ENCODE data around the gene ZNF501.

The ZNF501 gene

DNA sequence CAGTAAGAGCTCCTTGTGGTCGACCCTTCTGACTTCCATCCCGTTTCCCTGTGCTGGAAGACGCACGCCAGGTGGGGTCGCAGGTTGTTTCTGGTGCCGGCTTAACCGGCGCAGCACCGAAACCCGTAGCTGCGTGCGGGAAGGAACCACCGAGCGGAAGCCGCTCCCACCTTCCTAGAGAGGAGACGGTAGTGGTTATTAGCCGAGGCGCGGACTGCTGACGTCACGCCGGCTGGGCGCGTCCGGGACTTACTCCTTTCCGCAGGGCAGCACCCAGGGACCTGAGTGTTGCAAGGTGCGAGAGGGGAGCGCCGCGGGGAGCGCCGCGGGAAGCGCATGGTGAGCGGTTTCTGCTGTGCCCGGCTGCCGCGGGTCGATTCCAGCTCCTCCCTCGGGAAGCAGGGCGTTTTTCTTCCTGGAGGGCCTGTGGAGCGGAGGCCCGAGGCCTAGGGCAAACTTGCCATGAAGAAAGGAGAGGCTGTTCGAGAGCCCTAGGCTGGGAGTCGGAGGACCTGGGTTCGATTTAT is at the start of gene ZNF501:
Gene ZNF501 (plus strand): TSS at position 252 of the 527 bp plus-strand sequence. CDS start 4,787 bp downstream, outside the sequence.
- DNase-seq (ENCODE audit: low read depth in 1 of 2, low spot score in 1 of 2) = peak; percentile 67 to 87

DNA sequence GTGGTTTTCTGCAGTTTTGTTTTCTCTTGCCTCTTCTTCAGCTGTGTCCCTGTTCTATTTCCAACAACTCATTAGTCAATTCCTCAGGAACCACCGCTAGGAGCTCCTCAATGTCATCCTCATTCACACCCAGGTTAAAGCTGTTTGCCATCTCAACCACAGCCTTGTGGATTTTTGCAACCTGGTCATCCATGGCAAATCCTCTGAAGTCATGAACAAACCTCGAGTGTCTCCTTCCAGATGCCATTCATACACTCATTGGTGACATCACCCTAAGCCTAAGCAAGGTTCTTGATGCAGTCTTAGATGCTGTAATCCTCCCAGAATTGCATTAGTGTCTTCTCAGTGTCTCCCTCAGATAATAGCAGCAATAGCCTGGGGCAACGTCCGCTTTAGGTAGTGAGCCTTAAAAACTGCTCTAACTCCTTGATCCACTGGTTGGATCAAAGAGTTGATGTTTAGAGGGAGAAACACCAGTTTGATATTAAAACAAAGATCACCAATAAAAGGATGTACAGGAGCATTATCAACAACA is 48.4 kb upstream of the ZNF501 start:
- DNase-seq (ENCODE audit: low read depth in 1 of 2, low spot score in 1 of 2) = no peak

DNA sequence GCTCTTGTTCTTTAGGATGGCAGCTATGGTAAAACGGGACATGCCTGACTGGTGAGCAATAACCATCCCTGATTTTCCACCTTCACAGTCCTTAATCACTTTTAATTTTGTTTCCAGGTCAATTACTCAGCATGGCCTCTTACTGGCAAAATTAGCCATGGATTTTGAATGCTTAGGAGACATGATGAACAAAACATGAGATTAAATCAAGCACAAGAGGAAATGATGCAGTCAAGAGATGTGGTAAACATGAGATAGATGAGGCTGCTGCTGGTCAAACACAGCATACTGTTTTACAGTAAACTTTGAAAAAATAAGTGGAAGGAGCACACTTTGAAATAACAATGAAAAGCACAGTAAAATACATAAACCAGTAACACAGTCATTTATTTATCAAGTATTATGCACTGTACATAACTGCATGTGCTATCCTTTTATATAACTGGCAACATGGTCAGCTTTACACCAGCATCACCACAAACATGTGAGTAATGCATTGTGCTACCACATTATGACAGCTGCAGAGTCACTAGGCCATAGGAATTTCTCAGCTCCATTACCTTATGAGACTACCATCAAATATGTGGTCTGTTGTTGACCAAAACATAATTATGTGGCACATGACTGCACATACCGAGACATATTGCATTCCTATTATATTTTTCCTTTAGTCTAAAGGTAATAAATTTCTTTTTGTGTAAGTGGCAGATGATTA is 47.1 kb upstream of the ZNF501 start:
- DNase-seq (ENCODE audit: low read depth in 1 of 2, low spot score in 1 of 2) = no peak

DNA sequence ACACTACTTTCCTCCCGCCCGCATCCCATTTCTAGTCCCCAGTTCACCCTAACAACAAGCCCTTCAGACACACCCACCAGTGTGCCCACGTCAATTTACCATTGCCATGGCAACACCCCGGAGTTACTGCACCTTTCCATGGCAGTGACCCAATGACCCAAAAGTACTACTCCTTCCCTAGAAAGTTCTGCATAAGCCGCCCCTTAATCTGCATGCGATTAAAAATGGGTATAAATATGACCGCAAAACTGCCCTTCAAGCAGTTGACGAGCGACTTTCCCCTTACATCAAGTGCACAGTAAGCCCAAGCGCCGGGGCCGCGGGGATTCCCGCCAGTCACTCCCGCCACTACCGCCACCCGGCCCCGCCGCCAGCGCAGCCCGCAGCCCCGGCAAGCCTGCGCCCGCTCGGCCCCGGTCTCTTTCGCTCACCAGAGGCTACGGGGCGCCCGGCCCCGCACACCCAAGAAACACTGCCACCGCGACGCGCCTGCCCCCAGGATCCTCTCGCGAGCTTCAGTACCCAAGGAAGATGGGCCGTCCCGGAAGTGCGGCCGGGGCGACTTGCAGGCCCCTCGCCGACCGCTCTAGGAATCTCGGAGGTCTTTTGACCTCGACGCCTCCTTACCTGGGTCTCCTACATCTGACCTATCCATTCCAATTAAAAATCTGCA is 44.2 kb upstream of the ZNF501 start:
- peak in 1 of 2 donors; percentile 54 for DNase-seq (ENCODE audit: low read depth in 1 of 2, low spot score in 1 of 2)

DNA sequence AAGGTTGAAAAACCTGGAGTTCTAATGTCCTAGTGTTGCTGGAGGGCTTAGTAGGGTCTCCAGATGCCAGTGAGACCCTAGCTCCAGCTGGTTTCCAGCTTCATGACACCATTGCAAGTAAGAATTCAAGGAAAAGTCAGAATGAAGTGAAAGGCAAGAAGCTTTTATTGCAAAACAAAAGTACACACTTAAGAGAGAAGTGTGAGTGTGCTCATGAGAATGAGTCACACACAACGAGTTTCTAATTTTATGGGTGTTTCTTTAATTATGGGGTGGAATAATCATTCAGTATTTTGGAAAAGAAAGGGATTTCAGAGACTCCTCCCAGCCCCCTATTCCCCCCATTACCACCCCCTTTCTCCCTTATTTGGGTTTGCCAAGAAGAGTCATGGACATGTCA is 41.5 kb upstream of the ZNF501 start:
- no peak for DNase-seq (ENCODE audit: low read depth in 1 of 2, low spot score in 1 of 2)

DNA sequence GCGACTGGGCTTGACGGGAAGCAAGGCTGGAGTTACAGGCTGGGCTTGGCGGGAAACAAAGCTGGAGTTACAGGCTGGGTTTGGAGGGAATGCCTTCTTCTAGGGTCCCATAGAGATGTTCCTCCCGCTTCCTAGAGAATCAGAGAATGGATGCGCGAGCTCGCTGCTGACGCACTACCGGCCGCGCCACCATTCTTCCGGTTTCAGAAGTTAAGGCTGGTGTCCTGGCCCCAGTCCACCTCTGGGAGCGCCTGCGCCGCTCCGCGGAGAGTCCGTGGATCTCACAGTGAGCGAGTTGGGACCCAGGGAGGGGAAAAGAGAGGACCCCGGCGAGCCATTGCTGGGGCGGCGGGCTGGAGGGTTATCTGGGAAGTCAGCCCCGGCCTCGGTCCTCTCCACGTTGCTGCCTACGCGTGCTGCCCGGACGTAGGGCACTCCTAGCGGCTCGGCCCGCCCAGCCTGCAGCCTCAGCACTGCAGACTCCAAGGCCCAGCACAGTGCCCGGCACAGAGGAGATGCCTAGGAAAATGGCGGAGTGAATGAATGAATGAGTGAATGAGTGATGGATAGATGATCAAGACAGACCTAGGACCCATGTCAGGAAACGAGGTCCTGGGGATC is 16.9 kb upstream of the ZNF501 start, which contains the start of gene ZNF502:
Gene ZNF502 (plus strand): TSS at position 206 of the 621 bp plus-strand sequence. CDS start 7,602 bp downstream, outside the sequence.
- peak; percentile 21 to 63 for DNase-seq (ENCODE audit: low read depth in 1 of 2, low spot score in 1 of 2)

DNA sequence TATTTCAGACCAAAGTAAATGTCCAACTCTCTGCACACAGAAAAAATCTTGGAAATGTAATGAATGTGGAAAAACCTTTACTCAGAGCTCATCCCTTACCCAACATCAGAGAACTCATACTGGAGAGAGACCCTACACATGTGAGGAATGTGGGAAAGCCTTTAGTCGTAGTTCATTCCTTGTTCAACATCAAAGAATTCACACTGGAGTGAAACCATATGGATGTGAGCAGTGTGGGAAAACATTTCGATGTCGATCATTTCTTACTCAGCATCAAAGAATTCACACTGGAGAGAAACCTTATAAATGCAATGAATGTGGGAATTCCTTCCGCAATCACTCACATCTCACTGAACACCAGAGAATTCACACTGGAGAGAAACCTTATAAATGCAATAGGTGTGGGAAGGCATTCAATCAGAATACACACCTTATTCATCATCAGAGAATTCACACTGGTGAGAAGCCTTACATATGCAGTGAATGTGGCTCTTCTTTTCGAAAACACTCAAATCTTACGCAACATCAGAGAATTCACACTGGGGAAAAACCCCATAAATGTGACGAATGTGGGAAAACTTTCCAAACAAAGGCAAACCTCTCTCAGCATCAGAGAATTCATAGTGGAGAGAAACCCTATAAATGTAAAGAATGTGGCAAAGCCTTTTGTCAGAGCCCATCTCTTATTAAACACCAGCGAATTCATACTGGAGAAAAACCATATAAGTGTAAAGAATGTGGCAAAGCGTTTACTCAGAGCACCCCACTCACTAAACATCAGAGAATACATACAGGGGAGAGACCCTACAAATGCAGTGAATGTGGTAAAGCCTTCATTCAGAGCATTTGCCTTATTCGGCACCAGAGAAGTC is 8.0 kb upstream of the ZNF501 start:
- no peak for DNase-seq (ENCODE audit: low read depth in 1 of 2, low spot score in 1 of 2)

DNA sequence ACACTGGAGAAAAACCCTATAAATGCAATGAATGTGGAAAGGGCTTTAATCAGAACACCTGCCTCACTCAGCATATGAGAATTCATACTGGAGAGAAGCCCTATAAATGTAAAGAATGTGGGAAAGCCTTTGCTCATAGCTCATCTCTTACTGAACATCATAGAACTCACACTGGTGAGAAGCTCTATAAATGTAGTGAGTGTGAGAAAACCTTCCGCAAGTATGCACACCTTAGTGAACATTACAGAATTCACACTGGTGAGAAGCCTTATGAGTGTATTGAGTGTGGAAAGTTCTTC is 7.4 kb upstream of the ZNF501 start:
- DNase-seq (ENCODE audit: low read depth in 1 of 2, low spot score in 1 of 2) = no peak

DNA sequence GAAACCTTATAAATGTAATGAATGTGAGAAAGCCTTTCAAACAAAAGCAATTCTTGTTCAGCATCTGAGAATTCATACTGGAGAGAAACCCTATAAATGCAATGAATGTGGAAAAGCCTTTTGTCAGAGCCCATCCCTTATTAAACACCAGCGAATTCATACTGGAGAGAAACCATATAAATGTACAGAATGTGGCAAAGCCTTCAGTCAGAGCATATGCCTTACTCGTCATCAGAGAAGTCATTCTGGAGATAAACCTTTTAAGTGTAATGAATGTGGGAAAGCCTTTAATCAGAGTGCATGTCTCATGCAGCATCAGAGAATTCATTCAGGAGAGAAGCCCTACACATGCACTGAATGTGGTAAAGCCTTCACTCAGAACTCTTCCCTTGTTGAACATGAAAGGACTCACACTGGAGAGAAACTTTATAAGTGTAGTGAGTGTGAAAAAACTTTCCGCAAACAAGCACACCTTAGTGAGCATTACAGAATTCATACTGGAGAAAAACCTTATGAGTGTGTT is 5.3 kb downstream of the ZNF501 start:
- DNase-seq (ENCODE audit: low read depth in 1 of 2, low spot score in 1 of 2) = no peak

DNA sequence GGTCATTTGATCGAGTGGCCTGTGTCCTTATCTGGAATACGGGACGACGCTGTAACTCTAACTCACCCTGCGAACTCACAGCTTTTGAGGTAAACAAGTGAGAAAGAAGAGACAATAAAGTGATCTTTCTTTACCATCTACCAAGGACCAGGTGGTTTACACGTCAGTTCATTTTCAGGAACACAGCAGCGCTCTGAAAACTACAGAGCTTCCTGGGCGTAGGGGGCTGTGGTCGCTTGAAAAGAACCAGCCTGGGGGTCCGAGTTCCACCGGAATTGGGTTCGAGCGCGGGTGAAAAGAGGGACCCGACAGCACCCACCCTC is 31.6 kb downstream of the ZNF501 start:
- DNase-seq (ENCODE audit: low read depth in 1 of 2, low spot score in 1 of 2) = no peak

DNA sequence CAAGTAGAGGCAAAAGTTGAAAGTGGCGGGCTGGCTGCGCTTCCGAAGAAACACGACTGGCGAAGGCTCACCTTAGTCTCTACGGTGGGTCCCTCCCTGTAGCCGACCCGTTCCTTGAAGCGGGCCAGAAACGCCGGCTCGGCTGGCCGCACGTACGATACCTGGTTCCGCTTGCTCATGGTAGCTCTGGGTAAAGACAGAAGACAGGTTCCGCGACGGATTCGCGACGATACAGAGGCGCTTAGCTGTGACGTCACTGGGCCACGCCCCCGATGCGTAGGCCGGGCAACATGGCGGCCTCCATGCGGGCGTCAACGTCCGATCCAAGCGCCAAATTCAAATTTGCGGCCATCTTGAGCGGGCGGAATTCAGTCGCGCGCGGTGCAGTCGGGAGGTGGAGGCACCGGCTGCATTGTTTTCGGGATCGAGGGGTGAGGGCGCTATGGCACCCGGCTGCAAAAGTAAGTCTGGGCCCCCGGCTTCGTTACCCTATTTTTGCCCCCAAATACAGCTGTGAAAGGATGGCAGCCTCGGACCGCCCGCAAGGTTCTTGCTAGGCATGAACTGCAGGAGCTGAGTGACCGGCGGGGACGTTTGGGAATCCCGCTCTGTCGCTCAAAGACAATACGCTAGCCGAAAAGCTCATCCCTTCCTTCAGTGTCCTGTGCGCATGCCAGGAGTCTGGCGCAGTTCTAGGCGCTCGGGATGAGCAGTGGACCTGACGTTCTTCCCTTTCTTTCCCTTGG is 32.2 kb downstream of the ZNF501 start, which contains the start of the genes KIAA1143 and KIF15:
Gene KIAA1143 (minus strand): TSS at position 196 of the 746 bp plus-strand sequence. CDS start 17 bp downstream, at position 179.
Gene KIF15 (plus strand): TSS at position 371 of the 746 bp plus-strand sequence. CDS start 72 bp downstream, at position 443.
- DNase-seq (ENCODE audit: low read depth in 1 of 2, low spot score in 1 of 2) = peak; percentile 97 to 99

DNA sequence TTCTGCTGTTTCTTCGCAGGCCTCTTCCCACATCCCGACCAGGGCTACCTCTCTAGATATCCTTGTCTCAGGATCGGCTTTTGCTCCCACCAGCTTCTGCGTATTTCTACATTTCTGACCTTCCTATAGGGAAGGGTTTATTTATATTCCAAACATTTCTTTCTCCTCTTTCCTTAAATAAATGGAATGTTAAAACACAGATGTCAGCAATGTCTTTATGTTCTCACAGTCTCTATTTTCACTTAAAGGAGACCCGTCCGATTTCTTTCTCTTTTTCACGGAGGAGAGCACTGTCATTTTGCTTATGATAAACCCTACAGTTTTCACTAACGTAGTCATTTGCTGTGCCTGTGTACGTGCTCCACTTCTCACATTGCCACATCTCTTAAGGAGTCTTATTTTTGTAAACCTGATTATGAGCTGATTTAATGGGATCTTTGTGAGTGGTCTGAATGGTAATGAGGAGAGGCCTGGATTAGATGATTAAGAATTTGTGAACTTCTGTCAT is 32.8 kb downstream of the ZNF501 start:
- no peak for DNase-seq (ENCODE audit: low read depth in 1 of 2, low spot score in 1 of 2)

DNA sequence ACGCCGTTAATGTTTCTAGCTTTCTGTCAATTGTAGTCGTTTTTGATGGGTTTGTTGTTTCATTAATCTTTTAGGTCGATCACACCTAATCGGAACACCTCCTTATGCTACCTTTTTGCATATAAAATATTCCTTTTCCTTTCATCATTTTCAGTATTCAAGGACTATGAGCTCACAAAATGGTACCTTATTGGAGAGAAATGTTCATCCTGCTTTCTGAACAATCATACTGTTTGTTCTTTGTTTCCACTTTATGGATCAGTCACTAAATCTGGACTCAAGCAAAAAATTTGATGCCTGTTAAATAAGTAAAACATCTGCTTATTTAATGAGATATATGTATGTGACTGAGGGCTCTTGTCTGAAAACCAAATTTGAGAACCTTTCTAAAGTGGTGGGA is 33.3 kb downstream of the ZNF501 start:
- no peak for DNase-seq (ENCODE audit: low read depth in 1 of 2, low spot score in 1 of 2)

DNA sequence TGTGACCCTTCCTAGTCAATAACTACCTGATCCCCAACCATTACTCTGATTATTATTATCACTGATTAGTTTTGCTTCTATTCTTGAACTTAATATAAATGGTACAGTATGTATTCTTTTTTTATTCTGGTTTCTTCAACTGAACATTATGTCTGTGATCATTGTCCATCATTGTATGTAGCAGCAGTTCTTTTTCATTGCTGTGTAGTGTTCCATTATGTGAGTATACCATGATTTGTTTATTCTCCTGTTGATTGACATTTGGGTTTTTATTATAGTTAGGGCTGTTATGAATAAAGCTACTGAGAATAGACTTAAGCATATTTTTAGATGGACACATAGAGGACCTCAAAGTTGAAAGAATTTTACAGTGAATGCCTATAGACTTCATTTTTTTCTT is 34.8 kb downstream of the ZNF501 start:
- DNase-seq (ENCODE audit: low read depth in 1 of 2, low spot score in 1 of 2) = no peak

DNA sequence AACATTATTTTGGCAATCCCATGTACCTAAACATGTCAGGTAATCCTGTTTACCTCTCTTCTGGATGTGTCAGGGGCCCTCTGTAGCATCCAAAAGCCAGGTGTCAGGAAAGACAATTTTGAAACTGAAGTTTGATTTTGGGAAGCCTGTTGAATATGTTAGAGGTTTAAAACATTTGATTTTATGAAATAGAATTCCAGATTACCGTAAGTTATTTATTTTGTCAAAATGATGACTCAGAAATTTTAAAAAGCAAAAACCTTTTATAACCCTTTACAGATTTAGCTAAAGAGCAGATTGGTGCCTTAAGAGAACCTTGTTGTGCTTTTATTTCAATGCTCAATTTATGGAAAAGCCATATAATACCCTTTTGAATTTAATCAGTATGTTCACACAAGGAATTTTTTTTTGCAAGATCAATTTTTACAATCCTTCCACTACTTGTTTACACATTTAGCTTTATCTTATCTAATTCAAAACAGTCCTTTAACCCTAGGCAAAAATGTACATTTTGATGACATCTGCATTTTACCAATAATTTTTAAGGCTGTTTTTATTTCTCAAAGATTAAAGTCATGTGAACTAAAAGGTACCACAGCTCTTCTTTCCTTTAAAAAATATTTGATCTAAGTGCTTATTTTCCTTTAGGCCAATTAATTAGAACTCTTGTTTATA is 42.1 kb downstream of the ZNF501 start:
- no peak for DNase-seq (ENCODE audit: low read depth in 1 of 2, low spot score in 1 of 2)

DNA sequence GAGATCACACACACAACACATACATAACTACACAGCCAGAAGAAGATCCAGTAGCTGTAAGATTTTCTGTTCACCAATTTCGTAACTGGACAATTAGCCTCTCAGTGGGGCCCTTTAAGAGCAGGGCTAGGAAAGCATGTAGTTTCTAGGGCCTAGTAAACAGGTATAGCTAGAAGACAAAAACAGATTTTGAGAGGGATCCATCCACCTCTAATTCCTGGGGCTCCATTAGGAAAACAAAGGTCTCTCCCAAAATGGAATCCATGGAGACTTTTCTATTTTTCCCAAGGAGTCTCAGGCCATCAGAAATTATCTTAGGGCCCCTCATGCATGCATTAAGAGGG is 42.6 kb downstream of the ZNF501 start:
- no peak for DNase-seq (ENCODE audit: low read depth in 1 of 2, low spot score in 1 of 2)

DNA sequence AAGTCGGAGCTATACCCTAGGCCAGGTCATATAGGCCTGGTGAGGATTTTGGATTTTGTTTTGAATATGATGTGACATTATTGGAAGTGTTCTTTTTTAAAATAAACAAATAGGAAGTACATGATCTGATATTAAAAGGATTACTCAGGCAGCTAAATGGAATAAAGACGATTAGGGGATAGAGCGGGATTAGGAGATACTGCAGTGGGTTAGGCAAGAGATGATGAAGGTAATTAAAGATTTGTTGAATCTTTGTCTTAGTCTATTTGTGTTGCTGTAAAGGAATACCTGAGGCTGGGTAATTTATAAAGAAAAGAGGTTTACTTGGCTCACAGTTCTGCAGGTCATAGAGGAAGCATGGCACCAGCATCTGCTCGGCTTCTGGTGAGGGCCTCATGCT is 53.5 kb downstream of the ZNF501 start:
- no peak for DNase-seq (ENCODE audit: low read depth in 1 of 2, low spot score in 1 of 2)

All from activated CD4-positive, alpha-beta T cell treated with anti-CD3 and anti-CD28 coated beads, Interleukin-2, amount 50 U/mL, for 24 hours (primary cell).